PFSK-1 (cell line): Measurements from ENCODE around the gene CASP10.

Experiments
- FOXP2 ChIP-seq: optimal IDR thresholded peaks from 2 replicates; pipeline ENCODE3; 2011; ENCODE audit warnings: borderline replicate concordance, control low read depth, inconsistent platforms; ENCODE audit not compliant: insufficient read depth; ENCODE audit errors: extremely low read length, extremely low read depth
- POLR2AphosphoS5 ChIP-seq: IDR thresholded peaks from 2 replicates; pipeline ENCODE4 v1.6.1; 2012; ENCODE audit warnings: low read depth, mild to moderate bottlenecking, control low read depth, low read length, moderate library complexity
- SIN3A ChIP-seq: IDR thresholded peaks from 2 replicates; pipeline ENCODE4 v1.6.1; 2012; ENCODE audit warnings: mild to moderate bottlenecking, low read length, moderate library complexity, borderline replicate concordance; ENCODE audit not compliant: insufficient read depth
- TAF1 ChIP-seq: IDR thresholded peaks from 2 replicates; pipeline ENCODE4 v1.6.1; 2012; ENCODE audit warnings: low read length, control low read depth, borderline replicate concordance; ENCODE audit not compliant: insufficient read depth
- TF ChIP-seq, protein P1 (sequence below), 2 experiments: IDR thresholded peaks; 2 replicates each; pipeline versions ENCODE4 v1.6.1 to v1.8.0; 2011 to 2012; ENCODE audit warnings: low read depth in 2 of 2, low read length in 2 of 2, control low read depth in 1 of 2, inconsistent platforms in 1 of 2, mild to moderate bottlenecking in 1 of 2, moderate library complexity in 1 of 2; ENCODE audit not compliant: insufficient read depth in 1 of 2

The CASP10 gene

GRCh38 chr2:201219328-201220096 is 36.6 kb downstream of the CASP10 start:
- TF ChIP-seq SIN3A = no peak
- TF ChIP-seq POLR2AphosphoS5 = no peak
- TF ChIP-seq FOXP2 = no peak
- TF ChIP-seq, protein P1, sequence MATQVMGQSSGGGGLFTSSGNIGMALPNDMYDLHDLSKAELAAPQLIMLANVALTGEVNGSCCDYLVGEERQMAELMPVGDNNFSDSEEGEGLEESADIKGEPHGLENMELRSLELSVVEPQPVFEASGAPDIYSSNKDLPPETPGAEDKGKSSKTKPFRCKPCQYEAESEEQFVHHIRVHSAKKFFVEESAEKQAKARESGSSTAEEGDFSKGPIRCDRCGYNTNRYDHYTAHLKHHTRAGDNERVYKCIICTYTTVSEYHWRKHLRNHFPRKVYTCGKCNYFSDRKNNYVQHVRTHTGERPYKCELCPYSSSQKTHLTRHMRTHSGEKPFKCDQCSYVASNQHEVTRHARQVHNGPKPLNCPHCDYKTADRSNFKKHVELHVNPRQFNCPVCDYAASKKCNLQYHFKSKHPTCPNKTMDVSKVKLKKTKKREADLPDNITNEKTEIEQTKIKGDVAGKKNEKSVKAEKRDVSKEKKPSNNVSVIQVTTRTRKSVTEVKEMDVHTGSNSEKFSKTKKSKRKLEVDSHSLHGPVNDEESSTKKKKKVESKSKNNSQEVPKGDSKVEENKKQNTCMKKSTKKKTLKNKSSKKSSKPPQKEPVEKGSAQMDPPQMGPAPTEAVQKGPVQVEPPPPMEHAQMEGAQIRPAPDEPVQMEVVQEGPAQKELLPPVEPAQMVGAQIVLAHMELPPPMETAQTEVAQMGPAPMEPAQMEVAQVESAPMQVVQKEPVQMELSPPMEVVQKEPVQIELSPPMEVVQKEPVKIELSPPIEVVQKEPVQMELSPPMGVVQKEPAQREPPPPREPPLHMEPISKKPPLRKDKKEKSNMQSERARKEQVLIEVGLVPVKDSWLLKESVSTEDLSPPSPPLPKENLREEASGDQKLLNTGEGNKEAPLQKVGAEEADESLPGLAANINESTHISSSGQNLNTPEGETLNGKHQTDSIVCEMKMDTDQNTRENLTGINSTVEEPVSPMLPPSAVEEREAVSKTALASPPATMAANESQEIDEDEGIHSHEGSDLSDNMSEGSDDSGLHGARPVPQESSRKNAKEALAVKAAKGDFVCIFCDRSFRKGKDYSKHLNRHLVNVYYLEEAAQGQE (IDR thresholded peaks at IDR 0.05; ENCODE audit: insufficient read depth in 1 of 2, low read depth in 2 of 2, low read length in 2 of 2) = no peak
- TF ChIP-seq TAF1 = no peak

DNA sequence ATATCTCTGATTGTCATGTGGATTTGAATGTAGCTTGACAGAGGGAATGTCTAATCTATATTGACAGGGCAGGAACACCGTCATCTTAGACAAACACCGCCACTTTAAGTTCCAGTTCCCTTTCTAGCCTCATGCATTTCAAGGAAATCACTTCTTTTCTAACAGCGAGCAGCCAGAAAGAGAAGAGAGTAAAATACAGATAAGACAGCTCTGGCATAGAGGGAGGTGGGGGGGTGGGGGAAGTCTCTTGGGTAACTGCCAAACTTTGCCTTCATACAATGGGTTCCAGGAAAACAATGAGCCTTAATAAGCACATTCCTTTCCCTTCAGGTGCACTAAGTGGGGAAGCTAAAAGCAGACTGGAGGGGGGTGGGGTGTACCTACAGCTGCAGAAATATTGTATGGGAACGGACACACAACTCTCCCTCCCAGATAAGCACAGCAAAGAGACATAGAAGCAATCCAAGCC is 37.2 kb downstream of the CASP10 start:
- no peak for TF ChIP-seq POLR2AphosphoS5

- no peak for TF ChIP-seq FOXP2
- TF ChIP-seq SIN3A = no peak
- TF ChIP-seq, protein P1 (IDR thresholded peaks at IDR 0.05; ENCODE audit: insufficient read depth in 1 of 2, low read depth in 2 of 2, low read length in 2 of 2) = no peak
- no peak for TF ChIP-seq TAF1
- no peak for TF ChIP-seq POLR2AphosphoS5
These were observed 40.4 kb downstream of the CASP10 start for GRCh38 chr2:201223089-201224073.

DNA sequence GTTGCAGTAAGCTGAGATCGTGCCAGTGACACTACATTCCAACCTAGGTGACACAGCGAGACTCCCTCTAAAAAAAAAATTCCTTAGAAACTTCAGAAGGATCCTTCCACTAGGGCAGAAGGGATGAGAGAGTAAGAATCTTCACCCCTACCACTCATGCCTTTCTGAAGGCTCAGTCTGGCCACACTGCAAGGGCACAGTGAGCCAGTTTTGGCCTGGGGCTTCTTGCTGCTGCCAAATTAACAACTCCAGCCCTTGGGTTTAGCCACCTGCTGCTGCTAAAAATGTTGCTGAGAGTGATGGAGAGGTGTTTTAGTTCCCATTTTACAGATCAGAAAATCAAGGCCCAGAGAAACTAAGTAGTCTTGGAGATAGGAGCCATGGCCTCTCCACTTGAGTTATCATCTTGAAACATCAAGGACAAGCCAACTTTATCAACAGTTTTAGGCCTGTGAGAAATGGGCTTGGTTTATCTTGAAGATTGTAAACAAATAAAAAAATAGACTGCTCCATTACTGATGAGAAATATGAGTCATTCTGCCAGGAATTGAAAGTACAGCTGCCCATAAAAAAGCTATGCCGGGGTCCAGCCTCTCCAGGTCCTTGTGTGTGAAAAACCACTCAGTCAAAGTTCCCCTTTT is 45.5 kb downstream of the CASP10 start:
- no peak for TF ChIP-seq TAF1
- TF ChIP-seq FOXP2 = no peak
- TF ChIP-seq, protein P1 (IDR thresholded peaks at IDR 0.05; ENCODE audit: insufficient read depth in 1 of 2, low read depth in 2 of 2, low read length in 2 of 2) = no peak
- no peak for TF ChIP-seq POLR2AphosphoS5
- TF ChIP-seq SIN3A = no peak

- TF ChIP-seq, protein P1 (IDR thresholded peaks at IDR 0.05; ENCODE audit: insufficient read depth in 1 of 2, low read depth in 2 of 2, low read length in 2 of 2) = no peak
- no peak for TF ChIP-seq TAF1
- TF ChIP-seq FOXP2 = no peak
- no peak for TF ChIP-seq SIN3A
- no peak for TF ChIP-seq POLR2AphosphoS5
These were observed 46.0 kb downstream of the CASP10 start for GRCh38 chr2:201228912-201229290.
